Measurements from ENCODE around the gene INKA1.
"Not testable (repeated sequence)": the region's sequence is repeated elsewhere in the genome, so short reads cannot be mapped to it uniquely, and the experiment has no call there.

The INKA1 gene

GRCh38 chr3:49780080-49780974, 22.7 kb upstream of the INKA1 start:
- DNase-seq, result no peak
- Histone ChIP-seq H3K4me1 (ENCODE audit: low read length) (no peaks in the 10 kb centered on the region), H3K79me2 (ENCODE audit: low read length) (peaks cover 87% of the 10 kb centered on the region), H2AFZ (ENCODE audit: low read length) (no peak overlapping the region), H3K4me3 (ENCODE audit: low read length) (no peak overlapping the region), H3K9me3 (replicated peaks; ENCODE audit: insufficient read depth, low read length) (no peaks in the 10 kb centered on the region), H3K27me3 (replicated peaks; ENCODE audit: insufficient read depth, low read length) (no peaks in the 10 kb centered on the region), H3K27ac (ENCODE audit: low read length) (no peak overlapping the region), H3K9me2 (replicated peaks; ENCODE audit: insufficient read depth, low read length) (no peaks in the 10 kb centered on the region), H3K4me2 (ENCODE audit: low read depth, low read length) (no peak overlapping the region), H4K20me1 (ENCODE audit: insufficient read depth, low read length) (peaks cover 3% of the 10 kb centered on the region; the same call in 1 of the 2 replicates), H3K36me3 (replicated peaks; ENCODE audit: insufficient read depth, low read length) (no peaks in the 10 kb centered on the region), H3K9ac (ENCODE audit: low read length) (no peak overlapping the region), H3F3A (ENCODE audit: insufficient read depth, low read length) (no peaks in the 10 kb centered on the region)
- TF ChIP-seq, protein P1, sequence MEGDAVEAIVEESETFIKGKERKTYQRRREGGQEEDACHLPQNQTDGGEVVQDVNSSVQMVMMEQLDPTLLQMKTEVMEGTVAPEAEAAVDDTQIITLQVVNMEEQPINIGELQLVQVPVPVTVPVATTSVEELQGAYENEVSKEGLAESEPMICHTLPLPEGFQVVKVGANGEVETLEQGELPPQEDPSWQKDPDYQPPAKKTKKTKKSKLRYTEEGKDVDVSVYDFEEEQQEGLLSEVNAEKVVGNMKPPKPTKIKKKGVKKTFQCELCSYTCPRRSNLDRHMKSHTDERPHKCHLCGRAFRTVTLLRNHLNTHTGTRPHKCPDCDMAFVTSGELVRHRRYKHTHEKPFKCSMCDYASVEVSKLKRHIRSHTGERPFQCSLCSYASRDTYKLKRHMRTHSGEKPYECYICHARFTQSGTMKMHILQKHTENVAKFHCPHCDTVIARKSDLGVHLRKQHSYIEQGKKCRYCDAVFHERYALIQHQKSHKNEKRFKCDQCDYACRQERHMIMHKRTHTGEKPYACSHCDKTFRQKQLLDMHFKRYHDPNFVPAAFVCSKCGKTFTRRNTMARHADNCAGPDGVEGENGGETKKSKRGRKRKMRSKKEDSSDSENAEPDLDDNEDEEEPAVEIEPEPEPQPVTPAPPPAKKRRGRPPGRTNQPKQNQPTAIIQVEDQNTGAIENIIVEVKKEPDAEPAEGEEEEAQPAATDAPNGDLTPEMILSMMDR (IDR thresholded peaks at IDR 0.05; ENCODE audit: low read length), result no peak
- no peak for TF ChIP-seq EZH2phosphoT487 (IDR thresholded peaks at IDR 0.05; ENCODE audit: low read length)

GRCh38 chr3:49780975-49781365, 22.1 kb upstream of the INKA1 start:
- not testable (repeated sequence) for H3K4me3 ChIP-seq (ENCODE audit: low read length); H3F3A ChIP-seq (ENCODE audit: insufficient read depth, low read length); DNase-seq; H3K9me2 ChIP-seq (replicated peaks; ENCODE audit: insufficient read depth, low read length); H3K9me3 ChIP-seq (replicated peaks; ENCODE audit: insufficient read depth, low read length); H3K27ac ChIP-seq (ENCODE audit: low read length); H2AFZ ChIP-seq (ENCODE audit: low read length); H3K27me3 ChIP-seq (replicated peaks; ENCODE audit: insufficient read depth, low read length); H3K4me1 ChIP-seq (ENCODE audit: low read length); H3K9ac ChIP-seq (ENCODE audit: low read length); H4K20me1 ChIP-seq (ENCODE audit: insufficient read depth, low read length); H3K4me2 ChIP-seq (ENCODE audit: low read depth, low read length); H3K36me3 ChIP-seq (replicated peaks; ENCODE audit: insufficient read depth, low read length)
- peaks cover 88% of the 10 kb centered on the region for H3K79me2 ChIP-seq (ENCODE audit: low read length)

DNA sequence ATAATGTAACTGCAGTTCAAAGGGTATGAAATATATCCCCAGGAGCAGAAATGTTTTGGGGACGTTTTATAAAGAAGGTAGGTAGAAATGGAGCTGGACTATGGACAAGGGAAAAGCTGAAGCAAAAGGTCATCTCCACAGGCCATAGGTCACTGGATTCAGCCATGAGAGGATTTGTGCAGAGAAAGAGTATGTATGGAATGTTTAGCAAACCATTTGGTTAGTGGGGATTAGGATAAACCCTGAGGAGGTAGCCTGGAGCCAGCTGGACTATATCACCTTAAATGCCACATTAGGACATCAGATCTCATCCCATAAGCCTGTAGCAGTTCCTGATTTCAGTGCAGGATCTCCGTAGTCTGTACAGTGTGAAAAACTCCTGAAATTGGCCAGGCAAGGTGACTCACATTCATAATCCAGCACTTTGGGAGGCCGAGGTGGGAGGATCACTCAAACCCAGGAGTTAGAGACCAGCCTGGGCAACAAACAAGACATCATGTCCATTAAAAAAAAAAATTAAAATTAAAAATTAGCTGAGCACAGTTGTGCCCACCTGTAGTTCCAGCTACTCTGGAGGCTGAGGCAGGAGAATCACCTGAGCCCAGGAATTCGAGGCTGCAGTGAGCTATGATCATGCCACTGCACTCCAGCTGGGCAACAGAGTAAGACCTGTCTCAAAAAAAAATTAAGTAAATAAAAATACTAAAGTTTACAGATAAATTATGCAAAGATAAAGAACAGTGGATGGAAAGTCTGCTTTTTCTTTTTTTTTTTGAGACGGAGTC, 21.5 kb upstream of the INKA1 start:
- Histone ChIP-seq H3K4me3 (ENCODE audit: low read length) (no peak overlapping the region), H4K20me1 (ENCODE audit: insufficient read depth, low read length) (peaks cover 3% of the 10 kb centered on the region; the same call in 1 of the 2 replicates), H3K4me1 (ENCODE audit: low read length) (no peaks in the 10 kb centered on the region), H3K27ac (ENCODE audit: low read length) (no peak overlapping the region), H3K27me3 (replicated peaks; ENCODE audit: insufficient read depth, low read length) (no peaks in the 10 kb centered on the region), H3K9me3 (replicated peaks; ENCODE audit: insufficient read depth, low read length) (no peaks in the 10 kb centered on the region), H3K79me2 (ENCODE audit: low read length) (peaks cover 86% of the 10 kb centered on the region), H3K9me2 (replicated peaks; ENCODE audit: insufficient read depth, low read length) (no peaks in the 10 kb centered on the region), H2AFZ (ENCODE audit: low read length) (no peak overlapping the region), H3K36me3 (replicated peaks; ENCODE audit: insufficient read depth, low read length) (no peaks in the 10 kb centered on the region), H3K9ac (ENCODE audit: low read length) (no peak overlapping the region), H3F3A (ENCODE audit: insufficient read depth, low read length) (no peaks in the 10 kb centered on the region), H3K4me2 (ENCODE audit: low read depth, low read length) (no peak overlapping the region)
- TF ChIP-seq, protein P1 (IDR thresholded peaks at IDR 0.05; ENCODE audit: low read length), result no peak
- TF ChIP-seq EZH2 (optimal IDR thresholded peaks at IDR 0.05; ENCODE audit: low read depth, low read length) (no peak), EZH2phosphoT487 (IDR thresholded peaks at IDR 0.05; ENCODE audit: low read length) (no peak)
- DNase-seq, result no peak

DNA sequence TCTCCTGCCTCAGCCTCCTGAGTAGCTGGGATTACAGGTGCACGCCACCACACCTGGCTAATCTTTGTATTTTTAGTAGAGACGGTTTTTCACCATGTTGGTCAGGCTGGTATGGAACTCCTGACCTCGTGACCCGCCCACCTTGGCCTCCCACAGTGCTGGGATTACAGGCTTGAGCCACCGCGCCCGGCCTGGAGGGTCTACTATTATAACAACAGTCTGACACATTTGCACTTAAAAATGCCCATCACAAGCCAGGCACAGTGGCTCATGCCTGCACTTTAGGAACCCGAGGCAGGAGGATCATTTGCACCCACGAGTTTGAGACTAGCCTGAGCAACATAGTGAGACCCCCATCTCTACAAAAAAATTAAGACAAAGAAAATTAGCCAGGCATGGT, 20.8 kb upstream of the INKA1 start:
- not testable (repeated sequence) for DNase-seq; H4K20me1 ChIP-seq (ENCODE audit: insufficient read depth, low read length); H3K27ac ChIP-seq (ENCODE audit: low read length); H3K4me1 ChIP-seq (ENCODE audit: low read length); H2AFZ ChIP-seq (ENCODE audit: low read length); H3K4me2 ChIP-seq (ENCODE audit: low read depth, low read length); H3K4me3 ChIP-seq (ENCODE audit: low read length); H3F3A ChIP-seq (ENCODE audit: insufficient read depth, low read length); H3K9me3 ChIP-seq (replicated peaks; ENCODE audit: insufficient read depth, low read length); H3K27me3 ChIP-seq (replicated peaks; ENCODE audit: insufficient read depth, low read length); H3K36me3 ChIP-seq (replicated peaks; ENCODE audit: insufficient read depth, low read length); H3K9me2 ChIP-seq (replicated peaks; ENCODE audit: insufficient read depth, low read length); H3K9ac ChIP-seq (ENCODE audit: low read length)
- H3K79me2 ChIP-seq (ENCODE audit: low read length), result peaks cover 79% of the 10 kb centered on the region

Measured in MM.1S (cell line).